NCI-H2196 treated with DMSO at 0.1 percent for 48 hours (cell line): ENCODE measurements around the gene MGRN1.

ENCODE experiments used
- DNase-seq: peaks from one replicate; lab custom pipeline; 2025; ENCODE audit not compliant: unreplicated experiment; lab: John Stamatoyannopoulos, UW

The MGRN1 gene

DNA sequence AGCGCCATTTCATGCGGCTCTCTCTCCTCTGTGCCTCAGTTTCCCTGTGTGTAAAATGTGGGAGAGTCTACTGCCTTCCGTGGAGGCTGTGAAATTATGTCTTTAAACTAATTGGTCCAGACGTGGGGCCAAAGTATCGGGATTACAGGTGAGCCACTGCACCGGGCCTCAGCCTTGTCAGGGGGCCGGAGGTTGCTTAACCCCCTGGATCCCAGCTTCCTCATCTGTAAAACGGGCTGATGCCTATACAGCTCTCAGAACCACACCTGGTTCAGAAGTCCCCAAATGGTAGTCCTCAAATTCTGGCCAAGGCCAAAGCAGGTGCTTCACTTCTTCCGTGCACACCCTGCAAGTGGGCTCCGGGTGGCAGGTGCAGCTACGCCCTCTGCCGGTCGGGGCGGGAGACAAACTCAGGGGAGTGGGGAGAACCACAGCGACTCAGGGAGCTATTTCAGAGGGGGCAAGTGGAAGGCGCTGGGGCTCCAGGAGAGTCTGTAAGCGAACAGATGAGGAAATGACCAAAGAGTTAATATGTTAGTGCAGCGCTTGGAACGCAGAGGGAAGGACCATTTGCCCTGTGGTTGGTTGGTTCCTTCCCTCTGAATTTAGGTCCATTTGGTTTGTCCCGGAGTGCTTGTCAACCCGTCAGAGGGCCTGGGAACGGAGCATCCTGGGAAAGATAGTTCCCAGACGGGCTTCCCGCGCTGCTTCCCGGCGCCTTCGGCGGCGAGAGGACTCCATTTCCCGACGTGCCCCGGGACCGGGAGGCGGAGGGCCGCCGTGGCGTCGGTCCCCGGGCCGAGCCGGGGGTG lies at the start of gene MGRN1:
MGRN1 (plus strand) TSS at position 812 of the 812 bp plus-strand sequence. CDS start 135 bp downstream, outside the sequence.
- peak; percentile 93 for DNase-seq

DNA sequence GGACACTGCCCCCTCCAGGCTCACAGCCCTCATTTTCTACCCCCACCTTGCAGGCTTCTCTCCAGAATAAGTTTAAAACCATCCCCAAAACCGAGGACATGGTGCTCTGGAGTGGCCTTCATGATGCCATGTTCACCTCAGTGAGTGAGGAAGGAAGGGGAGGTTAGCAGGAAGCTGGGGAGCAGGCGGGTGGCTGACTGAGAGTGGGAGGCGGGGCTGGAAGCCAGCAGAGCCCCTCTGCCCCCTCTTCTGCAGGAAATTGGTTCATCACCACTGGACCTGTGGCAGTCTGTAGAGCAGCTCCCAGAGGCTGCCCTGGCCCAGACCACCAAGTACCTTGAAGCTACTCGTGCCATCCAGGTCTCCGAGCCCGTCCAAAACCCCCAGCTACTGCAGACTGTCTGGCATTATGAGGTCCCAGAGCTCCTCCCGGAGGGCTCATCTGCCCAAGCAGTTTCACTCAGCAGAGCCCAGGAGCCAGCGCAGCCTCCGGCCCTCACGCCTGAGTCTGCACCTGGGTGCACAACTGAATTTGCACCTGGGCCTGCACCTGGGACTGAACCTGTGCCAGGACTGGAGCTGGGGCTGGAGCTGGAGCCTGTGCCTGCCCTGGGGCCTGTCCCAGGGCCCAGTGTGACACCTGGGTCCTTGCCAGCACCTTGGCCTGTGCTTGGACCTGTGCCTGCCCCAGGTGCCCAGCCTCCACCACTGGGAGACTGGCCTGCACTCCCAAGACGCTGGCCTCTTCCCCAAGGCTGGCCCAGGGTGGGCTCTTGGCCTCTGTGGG lies 49.5 kb upstream of the MGRN1 start:
- peak; percentile 51 for DNase-seq

DNA sequence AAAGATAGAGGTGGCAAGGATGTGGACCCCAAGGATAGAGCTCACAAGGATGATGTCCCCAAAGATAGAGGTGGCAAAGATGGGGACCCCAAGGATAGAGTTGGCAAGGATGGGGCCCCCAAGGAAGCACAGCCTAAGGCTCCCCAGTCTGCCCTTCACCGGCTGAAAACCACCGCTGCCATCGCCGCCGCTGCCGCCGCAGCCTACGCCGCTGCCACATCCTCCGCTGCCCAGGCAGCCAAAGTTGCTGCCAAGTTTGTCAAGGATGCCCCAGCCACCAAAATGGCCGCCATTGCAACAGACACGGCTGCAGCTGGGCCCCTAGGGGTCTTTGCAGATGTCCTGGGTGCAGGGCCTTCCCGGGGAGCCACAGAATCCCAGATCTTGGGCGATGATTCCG lies 48.6 kb upstream of the MGRN1 start:
- no peak for DNase-seq

GRCh38 chr16:4578961-4579530 lies 45.6 kb upstream of the MGRN1 start:
- peak; percentile 70 for DNase-seq

- no peak for DNase-seq
Measured at GRCh38 chr16:4580250-4580649, 44.4 kb upstream of the MGRN1 start.

- DNase-seq, result no peak
Measured at GRCh38 chr16:4583906-4584305, 40.7 kb upstream of the MGRN1 start.

DNA sequence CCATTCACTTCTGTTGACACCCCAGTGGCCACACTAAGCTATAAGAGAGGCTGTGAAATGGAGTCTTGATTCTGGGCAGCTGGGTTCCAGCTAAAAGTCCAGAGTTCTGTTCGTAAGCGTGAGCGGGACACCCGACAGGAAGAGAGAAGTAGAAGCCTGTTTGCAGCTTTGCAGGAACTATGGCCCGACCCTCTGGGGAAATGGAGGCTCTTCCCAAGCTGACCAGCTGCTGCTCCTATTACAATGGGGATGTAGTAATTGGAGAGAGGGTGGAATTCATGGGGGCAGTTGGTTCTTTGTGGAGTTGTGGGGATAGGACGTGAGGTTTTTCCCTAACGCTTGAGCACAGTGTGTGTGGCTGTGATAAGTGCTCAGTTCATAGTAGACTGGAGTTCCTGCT lies 38.3 kb upstream of the MGRN1 start:
- DNase-seq, result no peak

DNA sequence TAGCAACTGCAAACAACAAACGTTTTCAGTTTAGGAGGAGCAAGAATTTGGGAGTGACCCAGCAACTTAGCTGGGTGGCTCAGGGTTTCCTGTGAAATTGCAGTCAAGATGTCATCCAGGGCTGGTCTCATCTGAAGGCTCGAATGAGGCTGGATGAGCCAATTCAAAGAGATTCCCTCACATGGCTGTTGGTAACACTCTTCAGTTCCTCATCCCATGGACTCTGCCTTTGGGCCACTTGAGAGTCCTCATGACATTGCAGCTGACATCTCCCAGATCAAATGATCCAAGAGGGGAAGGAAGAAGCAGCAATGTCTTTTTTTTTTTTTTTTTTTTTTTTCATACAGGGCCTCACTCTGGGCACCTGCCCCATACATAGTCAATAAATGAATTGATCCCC lies 36.2 kb upstream of the MGRN1 start:
- DNase-seq, result no peak

- no peak for DNase-seq
Measured at GRCh38 chr16:4588961-4589360, 35.7 kb upstream of the MGRN1 start.

DNA sequence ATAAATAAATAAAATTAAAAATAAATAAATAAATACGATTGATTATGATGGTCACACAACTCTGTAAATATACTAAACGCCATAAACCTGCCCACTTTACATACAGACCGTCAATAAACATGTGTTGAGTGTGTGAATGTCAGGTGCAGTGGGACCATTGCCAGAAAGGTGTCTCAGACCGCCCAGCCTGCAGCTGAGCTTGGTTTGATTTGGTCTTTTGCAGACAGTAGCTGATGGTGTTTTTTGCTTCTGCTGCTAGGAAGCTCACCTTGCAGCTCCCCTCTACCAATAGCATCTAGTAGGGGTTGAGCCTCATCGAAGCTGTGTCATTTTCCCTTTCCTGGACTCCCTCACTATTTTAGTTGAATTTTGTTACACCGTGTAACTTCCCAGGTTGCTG lies 33.4 kb upstream of the MGRN1 start:
- no peak for DNase-seq

DNA sequence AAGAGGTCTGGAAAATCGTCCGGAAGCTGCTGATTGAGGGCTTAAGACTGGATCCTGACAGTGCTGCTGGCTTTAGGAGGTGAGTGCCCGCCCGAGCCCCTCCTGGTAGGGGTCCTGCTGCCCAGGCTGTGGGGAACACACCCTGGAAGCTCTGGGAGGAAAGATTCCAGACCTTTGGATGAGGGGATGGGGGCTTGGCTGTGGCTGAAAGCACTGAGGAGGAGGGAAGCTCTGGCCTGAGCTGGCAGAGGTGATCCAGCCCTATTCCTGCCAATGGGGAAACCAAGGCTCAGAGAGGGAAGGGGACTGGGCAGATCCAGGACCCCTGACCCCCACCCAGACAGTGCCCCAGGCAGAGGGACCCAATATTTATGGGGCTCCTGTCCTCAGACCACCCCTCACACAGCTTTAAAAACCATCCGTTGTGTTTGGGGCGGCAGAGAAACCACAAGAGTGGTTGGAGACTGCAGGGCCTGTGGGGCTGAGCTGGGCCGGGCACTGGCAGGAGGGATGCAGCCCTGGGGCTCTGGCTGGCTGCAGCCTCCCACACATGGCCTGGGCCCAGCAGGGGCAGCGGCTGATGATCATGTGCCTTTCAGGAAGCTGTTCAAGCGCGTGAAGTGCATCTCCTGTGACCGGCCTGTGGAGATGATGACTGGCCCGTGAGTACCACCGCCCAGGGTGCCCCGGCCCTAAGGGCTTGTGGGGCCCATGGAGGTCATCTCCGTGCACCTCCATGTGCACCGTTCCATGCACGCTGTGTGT lies 32.7 kb upstream of the MGRN1 start:
- DNase-seq, result no peak

GRCh38 chr16:4593086-4593485 lies 31.5 kb upstream of the MGRN1 start:
- DNase-seq, result no peak

DNA sequence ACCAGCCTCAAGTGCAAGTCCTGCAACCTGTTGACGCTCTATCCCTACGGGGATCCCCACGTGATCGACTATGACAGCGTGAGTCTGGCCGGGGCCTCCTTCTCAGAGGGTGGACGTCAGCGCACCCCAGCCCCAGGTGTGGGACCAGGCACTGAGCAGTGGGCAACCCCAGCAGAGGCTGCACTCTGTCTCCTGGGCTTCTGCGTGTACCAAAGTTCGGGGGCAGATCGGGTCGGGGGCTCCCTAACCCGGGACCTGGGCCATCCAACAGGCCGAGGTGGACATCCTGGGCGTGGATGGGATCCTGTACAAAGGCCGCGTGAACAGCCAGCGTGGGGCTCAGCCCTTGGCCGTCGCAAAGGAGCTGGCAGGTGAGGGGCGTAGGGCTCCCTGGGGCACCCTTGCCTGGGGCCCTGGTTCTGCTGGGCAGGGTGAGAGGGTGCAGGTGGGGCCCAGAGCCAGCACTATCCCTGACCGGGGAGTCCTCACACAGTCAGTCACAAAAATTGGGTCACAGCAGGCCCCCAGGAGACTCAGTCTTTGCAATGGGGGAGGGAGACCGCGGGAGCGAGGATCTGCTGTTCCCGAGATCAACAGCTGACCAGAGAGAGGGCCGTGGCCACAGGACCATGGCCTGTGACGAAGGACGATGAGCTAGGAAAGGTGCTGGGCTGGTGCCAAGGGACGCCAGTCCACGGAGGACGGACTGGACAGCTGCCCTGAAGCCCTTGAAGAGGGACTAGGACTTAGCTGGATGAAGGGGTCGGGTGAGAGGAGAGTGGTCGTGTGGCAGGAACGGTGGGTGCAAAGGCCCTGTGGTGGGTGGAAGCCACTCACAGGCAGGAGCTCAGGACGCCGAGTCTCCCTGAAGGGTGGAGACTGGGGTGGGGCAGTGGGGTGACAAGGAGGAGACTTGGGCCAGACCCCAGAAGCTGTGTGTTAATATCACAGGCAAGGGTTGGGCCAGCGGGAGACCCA lies 29.9 kb upstream of the MGRN1 start:
- DNase-seq, result no peak

GRCh38 chr16:4597174-4597573 lies 27.5 kb upstream of the MGRN1 start:
- DNase-seq, result no peak

DNA sequence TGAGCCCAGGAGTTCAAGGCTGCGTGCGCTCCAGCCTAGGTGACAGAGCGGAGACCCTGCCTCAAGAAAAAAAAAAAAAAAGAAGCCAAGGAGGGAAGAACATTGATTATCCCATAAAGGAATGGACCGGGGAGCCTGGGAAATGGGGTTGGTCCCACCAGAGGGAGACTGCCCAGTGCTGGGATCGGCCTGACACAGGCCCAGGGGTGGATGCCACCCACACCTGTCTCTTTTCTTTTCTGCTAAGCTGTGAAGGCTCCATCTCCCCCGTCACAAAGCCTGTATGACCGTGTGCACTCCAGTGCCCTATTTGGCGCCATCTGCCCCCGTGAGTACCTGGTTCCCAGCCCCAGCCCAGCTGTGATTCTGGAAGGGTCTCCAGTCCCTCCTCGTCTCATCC lies 25.6 kb upstream of the MGRN1 start:
- no peak for DNase-seq

DNA sequence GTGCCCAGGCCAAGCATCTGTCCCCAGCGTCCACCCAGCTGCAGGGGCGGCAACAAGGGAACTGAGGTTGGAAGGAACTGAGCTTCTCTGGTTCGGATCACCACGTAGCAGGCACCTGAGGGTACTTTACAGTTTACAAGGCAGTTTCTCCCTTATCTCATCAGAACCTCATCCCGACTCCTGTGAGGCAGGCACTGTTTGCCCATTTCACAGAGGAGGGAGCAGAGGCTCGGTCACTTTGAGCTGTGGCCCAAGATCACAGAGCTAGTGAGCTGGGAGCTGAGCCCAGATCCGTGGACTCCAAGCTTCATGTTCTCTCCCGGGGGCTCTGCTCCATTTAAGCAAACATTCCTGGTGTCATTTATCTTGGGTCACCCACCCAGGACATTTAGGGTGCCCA lies 25.1 kb upstream of the MGRN1 start:
- no peak for DNase-seq

GRCh38 chr16:4601036-4601863 lies 23.4 kb upstream of the MGRN1 start:
- peak; percentile 26 for DNase-seq

DNA sequence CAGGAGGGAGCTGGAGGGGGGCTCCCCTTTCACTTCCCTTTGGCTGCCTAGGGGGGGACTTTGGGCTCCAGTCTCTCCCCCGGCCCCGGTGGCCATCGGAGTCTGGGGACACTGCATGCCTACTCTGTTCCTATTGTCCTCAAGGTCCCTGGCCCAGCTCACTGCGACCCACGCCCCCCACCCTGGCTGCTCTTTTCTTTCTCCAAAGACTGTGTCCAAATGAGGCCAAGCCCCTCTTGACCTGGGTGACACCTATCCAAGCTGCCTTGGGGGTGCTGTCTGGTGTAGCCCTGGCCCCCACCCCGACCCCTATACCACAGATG lies 22.8 kb upstream of the MGRN1 start:
- DNase-seq, result no peak

DNA sequence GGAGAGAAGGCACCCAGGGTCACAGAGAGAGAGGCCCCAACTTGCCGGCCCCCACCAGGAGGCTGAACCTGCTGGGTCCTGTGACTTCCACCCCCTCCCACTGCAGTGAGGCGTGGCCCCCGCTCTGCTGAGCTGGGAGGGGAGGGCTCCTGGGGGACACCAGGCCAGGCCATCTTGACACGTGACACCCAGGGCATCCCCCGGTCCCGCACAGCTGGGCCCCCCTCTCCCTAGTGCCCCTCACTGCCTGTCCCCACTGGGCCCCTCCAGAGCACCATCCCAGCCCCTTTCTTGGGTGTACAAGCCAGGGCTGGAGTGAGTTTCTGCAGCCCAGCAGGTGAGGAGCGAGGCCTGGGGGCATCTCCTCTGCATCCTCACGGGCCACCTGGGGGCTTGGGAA lies 22.3 kb upstream of the MGRN1 start:
- DNase-seq, result no peak
